Ecto neural progenitor cell (in vitro differentiated cells): ENCODE data around the gene ZFP90.
"Not testable (repeated sequence)": the region's sequence is repeated elsewhere in the genome, so short reads cannot be mapped to it uniquely, and the experiment has no call there.

ENCODE experiments used
- DNase-seq: peaks from one replicate; pipeline ENCODE4 v3.0.0-alpha.2; 2018; ENCODE audit warnings: low spot score

ZFP90 gene

GRCh38 chr16:68538880-68539701, at the start of gene ZFP90:
TSS of gene ZFP90 (plus strand) at chr16:68539291. CDS start at chr16:68539793, 502 bp downstream.
- DNase-seq: peak; percentile 94

GRCh38 chr16:68490358-68490757, 48.7 kb upstream of the ZFP90 start:
- no peak for DNase-seq

- no peak for DNase-seq
Observed at GRCh38 chr16:68490829-68491575, 48.1 kb upstream of the ZFP90 start.

DNA sequence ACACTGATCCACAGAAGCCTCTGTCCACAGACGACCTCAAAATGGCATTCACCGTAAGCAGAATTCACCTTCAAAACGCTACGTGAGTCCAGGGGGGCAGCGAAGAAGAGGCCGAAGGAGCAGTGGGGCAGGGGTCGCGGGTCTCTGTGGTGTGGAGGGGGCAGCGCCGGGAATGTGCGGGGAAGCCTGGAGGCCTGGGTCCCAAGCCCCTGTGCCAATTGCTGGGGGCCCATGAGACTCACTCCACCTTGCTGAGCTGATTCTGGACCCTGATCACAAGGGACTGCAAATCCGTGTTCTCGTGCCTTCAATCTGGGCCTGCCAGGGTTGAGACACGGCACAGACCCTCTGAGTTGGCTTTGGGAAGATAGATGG, 47.5 kb upstream of the ZFP90 start:
- no peak for DNase-seq

DNA sequence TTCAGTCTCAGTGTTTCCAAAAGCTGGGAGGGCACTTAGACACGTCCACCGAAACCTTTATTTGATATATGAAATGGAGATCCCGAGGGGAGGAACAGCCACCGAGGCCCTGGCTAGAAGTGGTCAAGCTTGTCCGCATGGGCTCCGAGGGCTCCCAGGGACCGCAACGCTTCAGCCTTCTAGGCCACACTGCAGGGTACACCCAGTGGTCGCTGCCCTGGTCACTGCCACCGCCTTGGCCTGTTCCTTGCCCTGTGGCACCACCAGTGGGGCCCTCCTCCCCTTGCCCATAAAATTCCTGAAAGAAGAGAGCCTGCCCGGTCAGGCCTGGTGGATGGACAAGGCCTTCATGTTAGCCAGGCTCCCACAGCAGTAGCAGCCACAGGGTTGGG, 46.9 kb upstream of the ZFP90 start:
- DNase-seq: no peak

- DNase-seq: no peak
Observed at GRCh38 chr16:68492543-68493411, 46.3 kb upstream of the ZFP90 start.

DNA sequence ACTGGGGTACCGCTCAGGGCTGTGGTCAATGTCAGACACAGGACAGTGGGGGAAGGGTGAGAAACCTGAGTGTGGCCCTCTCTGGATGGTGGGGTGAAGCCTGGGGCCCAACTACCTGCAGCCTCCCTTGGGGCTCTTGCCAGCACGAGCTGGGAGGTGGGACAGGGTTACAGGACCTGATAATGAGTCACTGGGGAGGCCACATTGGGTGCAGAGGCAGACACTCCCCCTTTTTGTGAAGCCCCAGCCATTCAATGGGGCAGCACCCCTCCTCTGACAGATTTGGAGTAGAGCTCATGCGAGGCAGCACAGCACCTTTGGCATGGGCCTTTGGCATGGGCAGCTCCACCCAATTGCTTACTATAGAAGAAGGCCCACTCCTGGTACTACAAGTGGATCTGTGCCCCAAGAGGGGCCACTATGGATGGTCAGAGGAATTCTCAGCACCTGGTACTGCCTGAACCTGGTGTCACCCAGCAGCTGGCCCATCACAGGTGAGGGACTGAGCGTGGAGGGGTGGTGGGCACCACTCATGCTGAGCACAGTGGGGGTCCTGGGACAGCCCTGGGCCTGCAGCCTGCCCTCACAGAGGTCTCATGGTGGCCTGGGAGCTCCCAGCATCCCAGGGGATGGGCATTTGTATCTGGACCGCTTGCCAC, 45.5 kb upstream of the ZFP90 start:
- DNase-seq: no peak

- not testable (repeated sequence) for DNase-seq
Observed at GRCh38 chr16:68494261-68494660, 44.8 kb upstream of the ZFP90 start.

- DNase-seq: no peak
Observed at GRCh38 chr16:68496689-68497088, 42.4 kb upstream of the ZFP90 start.

DNA sequence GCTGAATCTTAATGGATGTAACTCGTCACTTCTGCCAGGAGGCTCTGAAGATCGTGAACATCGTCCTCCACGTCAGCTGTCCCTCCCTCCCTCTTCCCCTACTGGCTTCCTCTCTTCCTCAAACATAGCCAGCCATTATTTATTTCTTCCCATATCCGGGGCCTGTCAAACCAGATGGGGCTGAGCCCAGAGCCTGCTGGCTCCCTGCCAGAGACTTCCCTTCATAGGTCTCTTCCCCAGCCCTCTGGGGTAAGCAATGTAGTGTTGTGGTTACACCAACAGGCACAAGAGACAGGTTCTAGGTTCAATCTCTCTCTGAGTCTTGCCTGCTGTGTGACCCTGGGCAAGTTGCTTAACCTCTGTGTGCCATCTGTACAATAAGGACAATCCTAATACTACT, 40.1 kb upstream of the ZFP90 start:
- DNase-seq: no peak

DNA sequence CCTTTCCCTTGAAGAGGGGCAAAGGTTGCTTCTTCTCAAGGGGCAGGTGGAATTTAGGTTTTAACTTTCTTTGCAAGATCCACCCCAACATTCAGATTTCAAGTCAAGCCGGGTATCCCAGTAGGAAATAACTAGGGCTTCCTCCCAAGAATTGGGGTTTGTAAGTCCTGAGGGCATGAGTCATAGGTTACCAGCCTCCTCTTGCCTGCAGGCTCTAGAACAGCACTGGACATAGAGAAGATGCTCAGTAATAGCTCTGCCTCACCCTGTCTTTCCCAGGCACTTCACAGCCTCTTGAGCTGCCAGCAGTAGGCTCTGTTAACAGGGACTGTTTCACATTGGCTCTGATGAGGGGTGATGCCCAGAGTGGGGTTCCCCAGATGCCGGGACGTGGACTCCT, 35.8 kb upstream of the ZFP90 start:
- DNase-seq: no peak

- DNase-seq: no peak
Observed at GRCh38 chr16:68504066-68504465, 35.0 kb upstream of the ZFP90 start.

- no peak for DNase-seq
Observed at GRCh38 chr16:68506331-68507053, 32.6 kb upstream of the ZFP90 start.

DNA sequence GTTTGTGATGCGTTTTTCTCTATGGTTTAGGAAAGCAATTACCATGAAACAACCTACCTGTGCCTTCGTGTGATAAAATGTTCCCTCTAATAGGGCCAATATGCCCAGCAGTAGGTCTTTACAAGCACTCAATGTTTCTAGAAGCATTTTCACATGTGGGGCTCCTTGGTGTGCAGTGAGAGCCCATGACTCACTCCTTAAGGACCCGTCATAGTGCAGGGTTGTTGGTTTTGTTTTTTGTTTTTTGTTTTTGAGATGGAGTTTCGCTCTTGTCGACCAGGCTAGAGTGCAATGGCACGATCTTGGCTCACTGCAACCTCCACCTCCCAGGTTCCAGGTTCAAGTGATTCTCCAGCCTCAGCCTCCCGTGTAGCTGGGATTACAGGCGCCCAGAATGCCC, 31.1 kb upstream of the ZFP90 start:
- DNase-seq: no peak

- DNase-seq: no peak
Observed at GRCh38 chr16:68508641-68509240, 30.4 kb upstream of the ZFP90 start.

DNA sequence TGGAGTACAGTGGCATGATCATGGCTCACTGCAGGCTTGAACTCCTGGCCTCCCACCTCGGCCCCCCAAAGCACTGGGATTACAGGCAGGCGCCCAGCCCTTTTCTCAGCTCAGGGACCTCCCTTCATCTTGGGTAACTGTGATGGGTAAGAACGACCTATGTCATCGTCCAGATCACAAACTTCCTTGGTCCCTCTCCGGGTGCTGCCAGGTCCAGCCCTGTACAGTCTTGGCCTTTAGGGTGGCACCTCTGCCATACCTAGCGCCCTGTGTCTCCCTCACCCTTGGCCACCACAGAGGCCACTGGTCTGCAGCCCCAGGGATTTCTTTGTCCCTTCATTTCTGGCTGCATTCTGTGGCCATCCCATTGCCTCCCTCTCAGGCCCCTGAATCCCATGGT, 29.7 kb upstream of the ZFP90 start:
- DNase-seq: no peak

DNA sequence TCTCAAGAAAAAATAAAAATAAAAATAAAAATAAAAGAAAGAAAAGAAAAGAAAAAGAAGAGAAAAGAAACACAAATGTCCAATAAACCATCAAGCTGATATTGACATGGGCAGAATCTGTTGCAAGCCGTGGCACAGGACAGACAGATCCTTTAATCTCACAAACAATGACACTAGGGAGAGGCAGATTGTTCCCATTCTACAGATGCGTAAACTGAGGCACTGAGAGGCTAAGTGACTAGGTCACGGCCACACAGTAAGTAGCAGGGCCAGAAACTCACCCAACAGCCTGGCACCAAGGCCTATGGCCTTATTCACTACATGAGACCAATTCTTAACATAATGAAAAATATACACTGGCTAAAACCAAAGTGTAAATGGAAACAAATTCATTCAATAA, 28.3 kb upstream of the ZFP90 start:
- no peak for DNase-seq

DNA sequence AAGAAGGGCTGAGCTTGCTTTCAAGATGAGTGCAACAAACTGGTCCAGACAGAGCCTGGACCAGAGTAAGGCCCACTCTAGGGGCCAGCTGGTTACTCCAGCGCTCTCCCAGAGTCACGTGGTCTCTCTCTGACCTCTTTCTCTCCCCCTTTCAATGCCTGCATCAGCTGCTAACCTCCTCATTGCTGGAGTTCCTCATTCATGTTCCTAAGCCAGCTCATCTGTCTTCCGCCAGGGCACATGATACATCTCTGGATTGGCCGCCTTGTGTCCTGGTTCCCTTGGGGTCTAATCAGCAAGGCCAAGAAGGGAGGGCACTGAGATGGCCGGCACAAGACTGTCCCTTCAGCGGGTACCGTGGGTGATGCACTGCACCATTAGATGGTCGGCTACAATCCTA, 26.9 kb upstream of the ZFP90 start:
- DNase-seq: no peak

DNA sequence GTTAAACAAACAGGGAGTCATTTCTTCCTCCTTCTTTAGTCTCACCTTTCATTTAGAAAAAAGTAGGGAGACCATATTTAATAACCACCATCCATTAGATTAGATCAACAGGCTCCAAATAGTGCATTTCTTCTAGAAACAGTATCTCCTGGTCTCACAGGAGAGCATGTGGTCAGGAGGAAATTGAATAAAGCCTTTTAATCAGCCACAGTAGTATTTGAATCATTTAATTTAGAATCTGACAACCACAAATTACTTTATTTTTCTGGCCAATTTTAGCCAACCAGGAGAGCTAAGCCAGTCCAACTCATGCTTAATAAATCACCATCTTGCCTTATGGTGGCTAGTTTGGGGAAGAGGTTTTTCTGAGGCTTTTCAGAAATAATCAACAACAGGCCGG, 26.3 kb upstream of the ZFP90 start:
- no peak for DNase-seq

DNA sequence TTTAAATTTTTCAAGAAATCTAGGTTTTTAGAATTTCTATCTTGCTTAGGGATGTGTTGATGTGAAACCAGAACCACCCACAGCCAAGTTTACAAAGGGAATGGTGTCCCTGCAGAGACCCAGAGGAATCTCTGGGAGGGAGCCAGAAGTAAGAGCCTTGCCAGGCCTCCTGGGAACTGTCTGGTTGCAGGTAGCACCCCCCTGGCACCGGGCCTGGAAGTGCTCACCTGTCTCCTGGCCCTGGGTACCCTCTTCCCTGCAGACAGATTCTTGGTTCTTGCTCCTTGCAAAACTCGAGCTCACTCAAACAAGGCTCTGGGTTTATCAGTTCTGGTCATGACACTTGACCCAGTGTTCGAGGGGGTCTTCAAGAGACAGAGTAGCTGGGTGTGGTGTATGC, 24.6 kb upstream of the ZFP90 start:
- DNase-seq: no peak

GRCh38 chr16:68517606-68518166, 21.4 kb upstream of the ZFP90 start:
- no peak for DNase-seq
